Ovary (tissue), 3 donors: ENCODE measurements around the gene ACR.

Source experiments
- CTCF ChIP-seq, 3 donors: fragments of 450-650 bp in 2 of 3; fragments of 200-600 bp in 1 of 3; IDR thresholded peaks; one replicate each; pipeline versions ENCODE4 v1.5.1 to v1.8.0; 2016 to 2022; ENCODE audit warnings: antibody characterized with exemption in 3 of 3, mild to moderate bottlenecking in 1 of 3
- EP300 ChIP-seq: sonication (generic); formaldehyde crosslinking; IDR thresholded peaks from one replicate; pipeline ENCODE4 v1.6.1; 2017; ENCODE audit warnings: antibody characterized with exemption
- POLR2A ChIP-seq: fragments of 450-650 bp; IDR thresholded peaks from one replicate; pipeline ENCODE4 v1.6.1; 2017; ENCODE audit warnings: antibody characterized with exemption, mild to moderate bottlenecking, moderate library complexity
- donor health status: DM: no; HTN: no; CAD: no.

GRCh38 chr22:50730013-50730891 is 7.8 kb upstream of the ACR start:
- TF ChIP-seq CTCF (IDR thresholded peaks at IDR 0.05) (no peak), POLR2A (no peak), EP300 (no peak)
